Measurements from ENCODE around the gene TOPAZ1.

TOPAZ1 gene

GRCh38 chr3:44236485-44236908, 5.2 kb upstream of the TOPAZ1 start:
- Mint-ChIP-seq H3K27ac (peak overlapping the region; percentile 40 to 90 (median 61)), H3K36me3 (ENCODE audit: low read depth) (no peaks in the 10 kb centered on the region), H3K4me1 (peaks cover 19% of the 10 kb centered on the region), H3K9me3 (peaks cover 4% of the 10 kb centered on the region), H3K27me3 (ENCODE audit: low read depth) (peaks cover 9% of the 10 kb centered on the region), H3K4me3 (peak overlapping the region in 1 of 3 experiments; percentile 26)
- TF ChIP-seq CTCF (IDR thresholded peaks at IDR 0.05; ENCODE audit: unreplicated experiment in 3 of 3) = no peak

- H3K36me3 Mint-ChIP-seq (ENCODE audit: low read depth) = no peaks in the 10 kb centered on the region
- H3K4me1 Mint-ChIP-seq = peaks cover 19% of the 10 kb centered on the region
- peaks cover 9% of the 10 kb centered on the region for H3K27me3 Mint-ChIP-seq (ENCODE audit: low read depth)
- H3K4me3 Mint-ChIP-seq = no peak overlapping the region
- H3K27ac Mint-ChIP-seq = peak overlapping the region; percentile 6 to 90 (median 61)
- peaks cover 4% of the 10 kb centered on the region for H3K9me3 Mint-ChIP-seq
- TF ChIP-seq CTCF (IDR thresholded peaks at IDR 0.05; ENCODE audit: unreplicated experiment in 3 of 3) = no peak
Observed at GRCh38 chr3:44237161-44237560, 4.5 kb upstream of the TOPAZ1 start.

GRCh38 chr3:44237665-44238064, 4.0 kb upstream of the TOPAZ1 start:
- Mint-ChIP-seq H3K4me1 (peaks cover 19% of the 10 kb centered on the region), H3K27ac (peak overlapping the region in 2 of 3 experiments; percentile 61 to 90), H3K9me3 (peaks cover 4% of the 10 kb centered on the region), H3K27me3 (ENCODE audit: low read depth) (peaks cover 9% of the 10 kb centered on the region), H3K36me3 (ENCODE audit: low read depth) (no peaks in the 10 kb centered on the region), H3K4me3 (no peak overlapping the region)
- no peak for TF ChIP-seq CTCF (IDR thresholded peaks at IDR 0.05; ENCODE audit: unreplicated experiment in 3 of 3)

- H3K27me3 Mint-ChIP-seq (ENCODE audit: low read depth) = peaks cover 9% of the 10 kb centered on the region
- no peaks in the 10 kb centered on the region for H3K36me3 Mint-ChIP-seq (ENCODE audit: low read depth)
- H3K4me3 Mint-ChIP-seq = no peak overlapping the region
- TF ChIP-seq CTCF (IDR thresholded peaks at IDR 0.05; ENCODE audit: unreplicated experiment in 3 of 3) = no peak
- peaks cover 4% of the 10 kb centered on the region for H3K9me3 Mint-ChIP-seq
- peaks cover 19% of the 10 kb centered on the region for H3K4me1 Mint-ChIP-seq
- no peak overlapping the region for H3K27ac Mint-ChIP-seq
Observed at GRCh38 chr3:44238889-44239288, 2.8 kb upstream of the TOPAZ1 start.

GRCh38 chr3:44240061-44240460, 1.6 kb upstream of the TOPAZ1 start:
- Mint-ChIP-seq H3K4me1 (peaks cover 19% of the 10 kb centered on the region), H3K27me3 (ENCODE audit: low read depth) (peaks cover 5% of the 10 kb centered on the region), H3K27ac (no peak overlapping the region), H3K36me3 (ENCODE audit: low read depth) (no peaks in the 10 kb centered on the region), H3K9me3 (peaks cover 6% of the 10 kb centered on the region), H3K4me3 (no peak overlapping the region)
- no peak for TF ChIP-seq CTCF (IDR thresholded peaks at IDR 0.05; ENCODE audit: unreplicated experiment in 3 of 3)

GRCh38 chr3:44242721-44243120, 1.0 kb downstream of the TOPAZ1 start:
- Mint-ChIP-seq H3K27ac (peak overlapping the region; percentile 51 to 76 (median 76)), H3K36me3 (ENCODE audit: low read depth) (no peaks in the 10 kb centered on the region), H3K27me3 (ENCODE audit: low read depth) (peaks cover 5% of the 10 kb centered on the region), H3K9me3 (peaks cover 14% of the 10 kb centered on the region), H3K4me3 (no peak overlapping the region), H3K4me1 (no peaks in the 10 kb centered on the region)
- TF ChIP-seq CTCF (IDR thresholded peaks at IDR 0.05; ENCODE audit: unreplicated experiment in 3 of 3) = no peak
